ENCODE measurements around the gene SERPINF2.
"Not testable (repeated sequence)": the region's sequence is repeated elsewhere in the genome, so short reads cannot be mapped to it uniquely, and the experiment has no call there.

SERPINF2 gene

GRCh38 chr17:1735834-1736347, 6.8 kb upstream of the SERPINF2 start:
- DNase-seq = no peak

GRCh38 chr17:1736348-1737281, 6.1 kb upstream of the SERPINF2 start:
- DNase-seq = no peak

DNA sequence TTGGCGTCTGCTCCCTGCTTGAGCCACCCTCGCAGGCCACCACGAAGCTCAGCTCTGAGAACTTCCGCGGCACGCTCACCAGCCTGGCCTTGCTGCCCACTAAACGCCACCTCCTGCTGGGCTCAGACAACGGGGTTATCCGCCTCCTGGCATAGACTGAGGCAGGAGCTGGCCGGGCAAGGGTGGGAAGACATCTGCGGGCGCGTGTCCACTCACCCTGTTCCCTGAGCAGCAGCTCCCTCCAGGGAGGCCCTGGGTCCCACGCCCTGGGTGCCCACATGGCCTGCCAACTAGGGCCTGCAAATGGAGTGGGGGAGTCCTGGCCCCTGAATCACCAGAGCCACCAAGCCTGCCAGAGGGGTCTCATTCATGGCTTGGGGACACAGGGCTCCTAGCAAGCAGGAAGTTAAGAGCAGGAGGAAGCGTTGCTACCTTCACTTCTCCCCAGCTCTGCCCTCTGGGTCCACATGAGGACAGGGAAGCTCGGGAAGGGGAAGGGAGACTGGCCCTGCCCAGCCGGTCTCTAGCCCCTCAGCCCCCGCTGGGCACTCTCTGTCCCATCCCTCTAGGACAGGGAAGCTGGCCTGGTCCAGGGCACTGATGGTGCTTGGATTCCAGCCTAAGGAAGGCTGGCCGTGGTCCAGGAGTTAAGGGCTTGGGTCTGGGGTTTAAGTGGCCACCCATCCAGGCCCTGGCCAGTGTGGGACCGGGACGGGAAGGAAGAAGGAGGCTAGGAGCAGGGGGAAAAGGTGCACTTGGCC, 5.0 kb upstream of the SERPINF2 start:
- DNase-seq = no peak

- not testable (repeated sequence) for DNase-seq
Observed at GRCh38 chr17:1741899-1742298, 772 bp upstream of the SERPINF2 start.

- DNase-seq = no peak
Observed at GRCh38 chr17:1743088-1743439, 393 bp downstream of the SERPINF2 start.

DNA sequence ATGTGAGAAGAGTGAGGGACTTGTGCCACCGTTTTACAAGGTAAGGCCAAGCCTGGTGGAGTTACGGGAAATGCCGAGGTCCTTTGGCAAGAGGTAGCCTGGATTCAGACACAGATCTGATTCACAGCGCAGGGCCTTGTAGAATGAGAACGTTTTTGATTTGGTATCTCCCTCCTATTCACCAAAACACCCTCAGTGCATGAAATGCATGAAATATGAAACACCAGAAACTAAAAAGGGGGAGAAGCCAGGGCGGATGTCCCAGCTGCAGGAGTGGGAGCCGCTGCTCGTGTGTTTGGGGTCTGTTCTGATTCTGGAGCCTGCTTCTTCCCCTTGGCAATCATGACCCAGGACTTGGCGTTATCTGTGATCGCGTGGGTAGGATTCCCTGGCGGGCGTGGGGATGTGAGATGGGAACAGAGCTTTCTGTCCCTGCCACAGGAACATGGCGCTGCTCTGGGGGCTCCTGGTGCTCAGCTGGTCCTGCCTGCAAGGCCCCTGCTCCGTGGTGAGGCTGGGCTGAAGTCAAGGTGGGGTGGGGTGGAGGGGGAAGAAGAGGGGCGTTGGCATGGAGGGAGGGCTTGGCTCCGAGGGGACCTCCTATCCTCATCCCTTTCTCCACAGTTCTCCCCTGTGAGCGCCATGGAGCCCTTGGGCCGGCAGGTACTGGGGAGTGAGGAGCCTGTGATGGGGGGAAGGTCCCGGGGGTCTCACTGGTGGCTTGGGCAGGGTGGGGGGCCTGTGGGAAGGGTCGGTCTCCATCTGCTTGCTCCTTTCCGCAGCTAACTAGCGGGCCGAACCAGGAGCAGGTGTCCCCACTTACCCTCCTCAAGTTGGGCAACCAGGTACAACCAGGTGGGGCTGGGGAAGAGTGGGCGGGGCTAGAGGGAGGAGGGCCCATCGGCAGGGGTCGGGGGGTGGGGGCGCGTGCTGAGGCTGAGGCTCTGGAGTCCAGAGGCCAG, 2.2 kb downstream of the SERPINF2 start:
- DNase-seq = no peak

GRCh38 chr17:1745513-1746020, 2.9 kb downstream of the SERPINF2 start:
- no peak for DNase-seq

DNA sequence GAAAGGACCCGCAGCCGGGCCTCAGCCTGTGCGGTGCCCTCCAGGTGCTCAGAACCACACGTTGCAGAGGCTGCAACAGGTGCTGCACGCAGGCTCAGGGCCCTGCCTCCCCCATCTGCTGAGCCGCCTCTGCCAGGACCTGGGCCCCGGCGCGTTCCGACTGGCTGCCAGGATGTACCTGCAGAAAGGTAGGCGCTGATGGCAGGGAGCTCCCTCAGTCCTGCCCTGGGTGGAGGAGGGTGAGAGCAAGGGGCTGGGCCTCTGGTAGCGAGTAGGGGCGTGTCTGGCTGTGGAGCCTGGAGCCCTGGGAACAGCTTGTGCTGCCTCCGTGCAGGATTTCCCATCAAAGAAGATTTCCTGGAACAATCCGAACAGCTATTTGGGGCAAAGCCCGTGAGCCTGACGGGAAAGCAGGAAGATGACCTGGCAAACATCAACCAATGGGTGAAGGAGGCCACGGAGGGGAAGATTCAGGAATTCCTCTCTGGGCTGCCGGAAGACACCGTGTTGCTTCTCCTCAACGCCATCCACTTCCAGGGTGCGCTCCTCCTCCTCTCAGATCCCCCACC, 4.4 kb downstream of the SERPINF2 start:
- DNase-seq = no peak

GRCh38 chr17:1750628-1751027, 8.0 kb downstream of the SERPINF2 start:
- DNase-seq = no peak

DNA sequence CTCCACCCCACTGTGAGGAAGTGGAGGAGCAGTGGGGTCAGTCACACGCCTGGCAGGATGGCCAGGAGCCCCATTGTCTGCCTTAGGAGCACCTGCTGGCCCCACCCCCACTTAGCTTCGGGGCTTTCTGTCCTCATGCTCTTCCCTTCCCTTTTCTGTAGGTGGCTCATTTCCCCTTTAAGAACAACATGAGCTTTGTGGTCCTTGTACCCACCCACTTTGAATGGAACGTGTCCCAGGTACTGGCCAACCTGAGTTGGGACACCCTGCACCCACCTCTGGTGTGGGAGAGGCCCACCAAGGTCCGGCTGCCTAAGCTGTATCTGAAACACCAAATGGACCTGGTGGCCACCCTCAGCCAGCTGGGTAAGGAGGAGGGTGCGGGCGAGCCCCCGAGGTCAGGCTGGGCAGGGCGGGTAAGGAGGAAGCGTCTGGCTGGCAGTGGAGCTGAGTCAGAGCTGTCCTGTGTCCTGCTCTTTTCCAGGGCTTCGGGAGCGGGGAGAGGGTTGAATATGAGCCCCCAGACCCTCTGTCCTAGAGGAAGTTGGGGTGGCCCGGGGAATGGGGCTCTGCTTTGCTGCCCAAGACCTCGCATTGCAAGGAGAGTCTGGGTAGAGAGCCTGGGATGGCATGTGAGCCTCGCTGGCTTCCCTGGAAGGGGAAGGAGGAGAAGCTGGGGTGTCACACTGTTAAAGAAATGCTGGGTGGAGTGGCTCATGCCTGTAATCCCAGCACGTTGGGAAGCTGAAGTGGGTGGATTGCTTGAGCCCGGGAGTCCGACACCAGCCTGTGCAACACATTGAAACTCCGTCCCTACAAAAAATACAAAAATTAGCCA, 10.0 kb downstream of the SERPINF2 start:
- DNase-seq = no peak

DNA sequence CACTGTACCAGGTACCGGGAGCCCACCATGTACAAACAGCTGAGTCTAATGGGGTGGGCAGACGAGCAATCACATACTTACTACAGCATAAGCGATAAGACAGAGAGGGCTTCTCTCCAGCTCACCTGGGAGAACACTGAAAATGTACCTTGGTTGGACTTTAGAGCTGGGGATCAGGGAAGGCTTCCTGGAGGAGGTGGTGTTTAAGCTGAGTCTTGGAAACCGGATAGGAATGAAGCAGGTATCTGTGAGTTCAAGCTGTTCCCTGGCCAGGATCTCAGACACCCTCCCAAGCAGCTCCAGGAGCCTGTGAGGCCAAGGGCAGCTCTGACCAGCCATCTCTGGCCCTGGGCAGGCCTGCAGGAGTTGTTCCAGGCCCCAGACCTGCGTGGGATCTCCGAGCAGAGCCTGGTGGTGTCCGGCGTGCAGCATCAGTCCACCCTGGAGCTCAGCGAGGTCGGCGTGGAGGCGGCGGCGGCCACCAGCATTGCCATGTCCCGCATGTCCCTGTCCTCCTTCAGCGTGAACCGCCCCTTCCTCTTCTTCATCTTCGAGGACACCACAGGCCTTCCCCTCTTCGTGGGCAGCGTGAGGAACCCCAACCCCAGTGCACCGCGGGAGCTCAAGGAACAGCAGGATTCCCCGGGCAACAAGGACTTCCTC, 11.2 kb downstream of the SERPINF2 start:
- no peak for DNase-seq

DNA sequence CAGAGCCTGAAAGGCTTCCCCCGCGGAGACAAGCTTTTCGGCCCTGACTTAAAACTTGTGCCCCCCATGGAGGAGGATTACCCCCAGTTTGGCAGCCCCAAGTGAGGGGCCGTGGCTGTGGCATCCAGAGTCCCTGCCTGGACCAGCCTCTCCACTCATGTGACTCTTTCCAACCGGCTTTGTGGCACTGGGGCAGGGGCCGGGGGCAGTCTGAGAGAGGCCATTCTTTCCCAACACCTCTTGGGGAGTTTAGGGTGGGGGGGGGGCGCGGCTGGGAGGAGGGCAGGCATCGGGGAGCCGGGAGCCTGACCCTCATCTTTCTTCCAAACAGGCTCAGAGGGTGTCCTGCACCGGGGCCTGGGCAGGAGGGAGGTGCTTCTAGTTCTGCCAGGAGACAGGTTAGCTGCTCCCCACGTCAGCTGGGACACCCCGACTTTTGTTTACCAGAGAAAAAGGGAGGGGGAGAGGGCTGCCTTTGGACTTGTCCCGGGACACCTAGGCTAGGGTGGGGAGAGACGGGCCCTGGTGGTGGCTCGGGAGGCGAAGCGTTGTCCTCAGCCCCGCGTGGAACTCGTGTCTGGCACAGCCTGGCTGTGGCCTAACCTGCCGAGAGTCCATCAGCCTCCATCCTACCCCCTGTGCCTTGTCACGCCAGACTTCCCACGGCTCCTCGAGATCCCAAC, 11.9 kb downstream of the SERPINF2 start:
- DNase-seq = no peak

DNA sequence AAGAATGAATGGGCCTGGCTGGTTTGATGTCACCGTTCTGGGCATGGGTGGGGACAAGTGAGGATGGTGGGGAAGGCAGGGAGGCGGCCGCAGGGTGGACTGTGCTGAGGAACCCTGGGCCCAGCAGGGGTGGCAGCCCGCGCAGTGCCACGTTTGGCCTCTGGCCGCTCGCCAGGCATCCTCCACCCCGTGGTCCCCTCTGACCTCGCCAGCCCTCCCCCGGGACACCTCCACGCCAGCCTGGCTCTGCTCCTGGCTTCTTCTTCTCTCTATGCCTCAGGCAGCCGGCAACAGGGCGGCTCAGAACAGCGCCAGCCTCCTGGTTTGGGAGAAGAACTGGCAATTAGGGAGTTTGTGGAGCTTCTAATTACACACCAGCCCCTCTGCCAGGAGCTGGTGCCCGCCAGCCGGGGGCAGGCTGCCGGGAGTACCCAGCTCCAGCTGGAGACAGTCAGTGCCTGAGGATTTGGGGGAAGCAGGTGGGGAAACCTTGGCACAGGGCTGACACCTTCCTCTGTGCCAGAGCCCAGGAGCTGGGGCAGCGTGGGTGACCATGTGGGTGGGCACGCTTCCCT, 12.7 kb downstream of the SERPINF2 start:
- no peak for DNase-seq

DNA sequence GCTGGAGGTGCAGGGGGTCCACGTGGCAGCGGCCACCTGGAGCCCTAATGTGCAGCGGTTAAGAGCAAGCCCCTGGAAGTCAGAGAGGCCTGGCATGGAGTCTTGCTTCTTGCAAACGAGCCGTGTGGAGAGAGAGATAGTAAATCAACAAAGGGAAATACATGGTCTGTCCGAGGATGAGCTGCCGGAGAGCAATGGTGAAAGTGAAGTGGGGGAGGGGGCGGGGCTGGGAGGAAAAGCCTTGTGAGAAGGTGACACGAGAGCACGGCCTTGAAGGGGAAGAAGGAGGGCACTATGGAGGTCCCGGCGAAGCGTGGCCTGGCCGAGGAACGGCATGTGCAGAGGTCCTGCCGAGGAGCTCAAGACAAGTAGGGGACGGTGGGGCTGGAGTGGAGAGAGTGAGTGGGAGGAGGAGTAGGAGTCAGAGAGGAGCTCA, 13.2 kb downstream of the SERPINF2 start:
- no peak for DNase-seq

- no peak for DNase-seq
Observed at GRCh38 chr17:1758807-1759206, 16.1 kb downstream of the SERPINF2 start.

DNA sequence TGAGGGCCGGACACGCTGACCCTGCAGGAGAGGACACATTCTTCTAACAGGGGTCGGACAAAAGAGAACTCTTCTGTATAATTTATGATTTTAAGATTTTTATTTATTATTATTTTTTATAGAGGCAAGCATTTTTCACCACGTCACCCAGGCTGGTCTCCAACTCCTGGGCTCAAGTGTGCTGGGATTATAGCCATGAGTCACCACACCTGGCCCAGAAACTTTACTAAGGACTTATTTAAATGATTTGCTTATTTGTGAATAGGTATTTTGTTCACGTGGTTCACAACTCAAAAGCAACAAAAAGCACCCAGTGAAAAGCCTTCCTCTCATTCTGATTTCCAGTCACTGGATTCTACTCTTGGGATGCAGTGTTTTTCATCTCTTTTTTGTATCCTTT, 16.9 kb downstream of the SERPINF2 start:
- no peak for DNase-seq

- DNase-seq = no peak
Observed at GRCh38 chr17:1762233-1762900, 19.7 kb downstream of the SERPINF2 start.

DNA sequence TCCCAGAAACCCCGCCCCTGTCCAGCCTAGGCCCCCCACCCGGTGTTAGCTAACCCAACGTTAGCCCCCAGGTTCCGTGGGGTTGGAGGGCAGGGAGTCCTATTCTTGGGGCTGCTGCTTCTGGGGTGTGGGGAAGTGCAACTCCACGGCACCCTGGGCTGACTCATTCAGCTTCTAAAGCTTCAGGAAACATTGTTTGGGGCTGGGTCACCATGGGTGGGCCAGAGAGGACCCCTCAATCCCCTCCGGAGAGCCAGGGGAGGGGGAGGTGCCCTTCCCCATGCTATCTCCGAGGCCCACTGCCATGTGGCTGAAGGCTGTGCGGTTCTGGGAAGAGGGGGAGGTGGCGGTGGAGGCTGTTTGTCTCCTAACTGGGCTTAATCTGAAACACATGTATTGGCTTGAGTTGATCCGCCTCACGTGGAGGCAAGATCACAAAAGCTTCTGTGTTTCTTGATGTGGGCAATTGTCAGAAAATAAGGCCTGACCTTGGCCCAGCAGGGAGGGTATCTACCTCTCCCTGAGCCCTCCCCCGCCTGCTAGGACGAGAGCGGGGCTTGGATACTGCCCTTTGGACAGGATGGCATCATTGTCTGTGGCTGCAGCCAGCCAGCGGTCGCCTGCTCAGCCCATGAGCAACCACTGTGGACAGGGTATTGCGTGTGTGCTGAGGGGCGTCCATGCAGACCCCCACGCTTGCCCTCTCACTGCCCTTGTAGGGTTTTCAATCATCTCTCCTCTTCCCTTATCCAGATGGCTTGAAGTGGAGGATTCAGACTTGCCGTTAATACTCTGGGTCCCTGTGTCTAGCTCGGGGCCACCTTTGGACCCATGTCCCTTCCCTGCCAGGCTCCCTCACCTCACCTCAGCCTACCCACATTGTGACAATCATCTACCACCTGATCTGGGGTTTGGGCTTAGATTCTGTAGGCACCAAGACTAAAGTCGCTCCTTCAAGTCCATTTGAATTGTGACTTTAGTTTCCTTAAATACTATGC, 20.5 kb downstream of the SERPINF2 start:
- no peak for DNase-seq

All from SW 1271 (cell line).